Astrocyte of the cerebellum (primary cell): ENCODE measurements around the gene CDKAL1.

Source experiments
- DNase-seq: peaks from one replicate; pipeline ENCODE4 v3.0.0-alpha.2; 2011; ENCODE audit warnings: low read depth
- H3K4me3 ChIP-seq: 2 replicates; pipeline ENCODE4 v1.5.1; 2011; ENCODE audit warnings: mild to moderate bottlenecking, low read depth, low read length, moderate library complexity
- CTCF ChIP-seq: IDR thresholded peaks from 2 replicates; pipeline ENCODE4 v1.5.1; 2012; ENCODE audit warnings: low read length, low read depth, moderate library complexity, mild to moderate bottlenecking; ENCODE audit errors: missing control alignments
- in situ Hi-C: cut with HindIII; loops from 2 replicates; pipeline ENCODE4 v1.10.0; 2017; ENCODE audit warnings: low sequenced_read_pairs

The CDKAL1 gene

GRCh38 chr6:20853828-20854227, 319.6 kb downstream of the CDKAL1 start:
- no peak for DNase-seq
- no peak for TF ChIP-seq CTCF
- in situ Hi-C loops: no loop called here
- H3K4me3 ChIP-seq: no peak overlapping the region

DNA sequence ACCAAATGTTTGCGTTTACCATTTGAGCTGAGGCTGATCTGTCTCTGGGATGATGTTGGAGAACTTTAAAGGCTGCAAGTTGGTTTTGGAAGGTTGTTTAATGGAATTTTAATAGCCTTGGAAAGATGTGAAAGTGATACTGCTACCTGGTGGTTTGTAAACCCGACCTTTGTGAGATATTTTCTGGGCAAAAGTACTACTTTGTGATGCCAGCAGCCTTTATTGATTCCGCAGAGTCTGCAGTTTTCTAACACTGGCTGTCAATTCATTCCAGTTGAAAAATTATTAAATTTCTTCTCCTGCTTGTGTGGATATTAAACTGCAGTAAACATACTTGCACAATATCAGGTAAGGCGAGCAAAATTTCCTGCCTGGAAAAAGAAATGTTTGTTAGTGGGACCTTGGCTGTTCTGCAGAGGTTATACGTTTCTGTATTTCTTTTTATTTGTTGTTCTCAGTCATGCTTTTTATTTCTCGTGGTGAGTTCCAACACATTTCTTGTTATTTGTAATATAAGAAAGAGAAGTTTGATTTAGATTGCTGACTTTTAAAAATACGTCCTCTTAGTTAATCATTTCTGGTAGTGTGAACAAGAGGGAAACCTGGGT, 322.5 kb downstream of the CDKAL1 start:
- no peak overlapping the region for H3K4me3 ChIP-seq
- no peak for TF ChIP-seq CTCF
- DNase-seq: no peak
- in situ Hi-C loops: no loop called here

- DNase-seq: no peak
- TF ChIP-seq CTCF: no peak
- in situ Hi-C loops: no loop called here
- H3K4me3 ChIP-seq: no peak overlapping the region
These were observed 327.2 kb downstream of the CDKAL1 start for GRCh38 chr6:20861481-20861880.

GRCh38 chr6:20866036-20866435, 331.8 kb downstream of the CDKAL1 start:
- in situ Hi-C loops: no loop called here
- no peak overlapping the region for H3K4me3 ChIP-seq

DNA sequence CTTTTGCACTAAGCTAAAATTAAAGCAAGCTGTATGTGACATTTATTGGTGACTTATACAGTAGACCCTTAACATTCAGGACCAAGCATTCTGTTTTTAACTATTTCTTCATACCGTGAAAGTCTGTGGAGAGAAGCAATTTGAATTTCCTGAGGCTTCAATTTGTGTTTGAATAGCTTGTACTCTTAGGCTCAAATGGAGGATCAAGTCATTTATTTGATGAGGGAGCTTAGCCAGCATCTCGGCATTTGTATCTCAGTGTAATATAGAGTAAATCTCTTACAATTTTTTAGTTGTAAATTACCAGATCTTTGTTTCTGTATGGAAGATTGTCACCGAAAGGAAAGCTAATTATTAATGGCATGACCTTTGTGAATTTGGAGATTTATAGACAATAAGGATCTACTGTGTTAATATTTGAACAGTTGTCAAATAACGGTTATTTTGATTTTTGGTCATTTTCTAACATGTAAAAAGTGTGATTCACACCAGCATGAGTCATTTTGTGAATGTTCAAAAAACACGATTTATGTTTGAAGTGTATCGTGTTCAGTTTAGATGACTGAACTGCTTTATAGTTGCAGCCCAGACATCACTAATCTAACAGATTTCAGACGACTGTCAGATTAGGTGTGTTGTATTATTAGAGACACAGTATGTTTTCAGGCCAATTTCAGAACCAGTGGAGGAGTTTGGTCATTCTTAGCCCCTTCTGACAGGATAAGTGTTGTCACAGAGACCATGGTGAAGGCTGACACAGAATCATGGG, 332.9 kb downstream of the CDKAL1 start:
- no peak for TF ChIP-seq CTCF
- H3K4me3 ChIP-seq: no peak overlapping the region
- in situ Hi-C loops: no loop called here
- no peak for DNase-seq

More at GRCh38 chr6:20866036-20866435, 331.8 kb downstream of the CDKAL1 start:
- no peak for TF ChIP-seq CTCF
- no peak for DNase-seq

- TF ChIP-seq CTCF: no peak
- DNase-seq: no peak
- H3K4me3 ChIP-seq: no peak overlapping the region
- in situ Hi-C loops: no loop called here
These were observed 334.3 kb downstream of the CDKAL1 start for GRCh38 chr6:20868397-20869096.
